ENCODE measurements around the gene MCTP1.

The MCTP1 gene

GRCh38 chr5:94693043-94693822 lies 591.7 kb downstream of the MCTP1 start:
- DNase-seq (ENCODE audit: low spot score) = no peak
- no peak for TF ChIP-seq CTCF (IDR thresholded peaks at IDR 0.05; ENCODE audit: extremely low read depth, missing control alignments)

- no peak for DNase-seq (ENCODE audit: low spot score)
- TF ChIP-seq CTCF (IDR thresholded peaks at IDR 0.05; ENCODE audit: extremely low read depth, missing control alignments) = no peak
Measured at GRCh38 chr5:94692581-94692980, 592.3 kb downstream of the MCTP1 start.

GRCh38 chr5:94691949-94692348 lies 592.9 kb downstream of the MCTP1 start:
- no peak for TF ChIP-seq CTCF (IDR thresholded peaks at IDR 0.05; ENCODE audit: extremely low read depth, missing control alignments)
- DNase-seq (ENCODE audit: low spot score) = no peak

- no peak for DNase-seq (ENCODE audit: low spot score)
- no peak for TF ChIP-seq CTCF (IDR thresholded peaks at IDR 0.05; ENCODE audit: extremely low read depth, missing control alignments)
Measured at GRCh38 chr5:94691291-94691690, 593.6 kb downstream of the MCTP1 start.

GRCh38 chr5:94690778-94691177 lies 594.1 kb downstream of the MCTP1 start:
- no peak for DNase-seq (ENCODE audit: low spot score)

GRCh38 chr5:94689908-94690307 lies 595.0 kb downstream of the MCTP1 start:
- no peak for DNase-seq (ENCODE audit: low spot score)
- TF ChIP-seq CTCF (IDR thresholded peaks at IDR 0.05; ENCODE audit: extremely low read depth, missing control alignments) = no peak

More at GRCh38 chr5:94690778-94691177, 594.1 kb downstream of the MCTP1 start:
- no peak for TF ChIP-seq CTCF (IDR thresholded peaks at IDR 0.05; ENCODE audit: extremely low read depth, missing control alignments)

- no peak for TF ChIP-seq CTCF (IDR thresholded peaks at IDR 0.05; ENCODE audit: extremely low read depth, missing control alignments)
- no peak for DNase-seq (ENCODE audit: low spot score)
Measured at GRCh38 chr5:94682814-94683520, 601.9 kb downstream of the MCTP1 start.

Data from GM20000 (cell line).